HG03175 (cell line): ENCODE data around the gene VKORC1L1.
"Not testable (repeated sequence)": the region's sequence is repeated elsewhere in the genome, so short reads cannot be mapped to it uniquely, and the experiment has no call there.

ENCODE experiments used
- ATAC-seq: cut with Tn5 transposase; IDR thresholded peaks from one replicate; pipeline ENCODE4 v1.9.1; 2021; ENCODE audit warnings: mild to moderate bottlenecking, moderate library complexity; ENCODE audit not compliant: unreplicated experiment

VKORC1L1 gene

DNA sequence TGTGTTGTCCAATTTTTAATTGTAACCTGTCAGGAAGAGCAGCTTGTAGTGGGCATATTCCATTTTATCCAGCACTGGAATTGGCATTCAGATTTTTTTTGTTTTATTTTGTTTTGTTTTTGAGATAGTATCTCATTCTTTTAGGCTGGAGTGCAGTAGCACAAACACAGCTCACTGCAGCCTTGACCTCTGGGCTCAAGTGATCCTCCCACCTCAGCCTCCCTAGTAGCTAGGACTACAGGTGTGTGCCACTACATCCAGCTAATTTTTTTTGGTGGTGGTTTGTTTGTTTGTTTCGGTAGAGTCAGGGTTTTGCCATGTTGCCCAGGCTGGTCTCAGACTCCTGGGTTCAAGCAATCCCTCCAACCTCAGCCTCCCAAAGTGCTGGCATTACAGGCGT is 64.4 kb downstream of the VKORC1L1 start:
- ATAC-seq = no peak

DNA sequence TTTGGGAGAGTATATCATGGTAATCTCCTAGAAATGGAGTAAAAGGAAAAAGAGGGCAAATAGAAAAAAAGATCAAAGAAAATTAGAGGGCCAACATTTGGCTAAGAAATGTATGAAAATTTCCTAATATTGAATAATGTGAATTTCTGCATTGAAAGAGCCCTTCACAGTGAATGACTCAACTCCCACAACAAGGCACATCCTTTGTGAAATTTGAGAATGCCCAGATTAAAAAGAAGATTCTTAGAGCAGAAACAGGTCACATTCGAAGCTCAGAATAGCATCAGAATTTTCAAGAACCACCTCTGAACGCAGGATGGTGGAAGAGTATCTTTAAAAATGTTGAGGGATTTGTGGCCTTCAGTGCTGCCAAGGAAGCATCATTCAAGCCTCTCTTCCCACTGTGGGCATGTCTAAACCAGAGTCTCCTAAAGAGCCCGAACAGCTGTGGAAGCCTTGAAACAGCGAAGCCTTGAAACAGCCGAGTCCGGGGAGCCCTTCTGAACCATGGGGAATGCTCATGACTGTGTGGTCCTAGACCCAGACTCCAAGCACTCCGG is 65.5 kb downstream of the VKORC1L1 start:
- no peak for ATAC-seq

GRCh38 chr7:65945787-65946186 is 72.9 kb downstream of the VKORC1L1 start:
- ATAC-seq = not testable (repeated sequence)

DNA sequence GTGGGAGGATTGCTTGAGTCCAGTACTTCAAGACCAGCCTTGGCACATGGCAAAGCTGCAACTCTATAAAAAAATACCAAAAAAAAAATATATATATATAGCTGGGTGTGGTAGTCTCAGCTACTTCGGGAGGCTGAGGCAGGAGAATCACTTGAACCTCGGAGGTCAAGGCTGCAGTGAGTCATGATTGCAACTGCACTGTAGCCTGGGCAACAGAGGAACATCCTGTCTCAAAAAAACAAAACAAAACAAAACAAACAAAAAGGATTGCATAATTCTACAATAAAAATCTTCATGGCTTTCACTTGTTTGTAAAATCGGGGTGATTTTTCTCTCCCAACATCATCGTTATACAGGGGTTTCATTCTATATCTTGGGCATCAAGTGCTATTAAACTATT is 74.0 kb downstream of the VKORC1L1 start:
- ATAC-seq = no peak

DNA sequence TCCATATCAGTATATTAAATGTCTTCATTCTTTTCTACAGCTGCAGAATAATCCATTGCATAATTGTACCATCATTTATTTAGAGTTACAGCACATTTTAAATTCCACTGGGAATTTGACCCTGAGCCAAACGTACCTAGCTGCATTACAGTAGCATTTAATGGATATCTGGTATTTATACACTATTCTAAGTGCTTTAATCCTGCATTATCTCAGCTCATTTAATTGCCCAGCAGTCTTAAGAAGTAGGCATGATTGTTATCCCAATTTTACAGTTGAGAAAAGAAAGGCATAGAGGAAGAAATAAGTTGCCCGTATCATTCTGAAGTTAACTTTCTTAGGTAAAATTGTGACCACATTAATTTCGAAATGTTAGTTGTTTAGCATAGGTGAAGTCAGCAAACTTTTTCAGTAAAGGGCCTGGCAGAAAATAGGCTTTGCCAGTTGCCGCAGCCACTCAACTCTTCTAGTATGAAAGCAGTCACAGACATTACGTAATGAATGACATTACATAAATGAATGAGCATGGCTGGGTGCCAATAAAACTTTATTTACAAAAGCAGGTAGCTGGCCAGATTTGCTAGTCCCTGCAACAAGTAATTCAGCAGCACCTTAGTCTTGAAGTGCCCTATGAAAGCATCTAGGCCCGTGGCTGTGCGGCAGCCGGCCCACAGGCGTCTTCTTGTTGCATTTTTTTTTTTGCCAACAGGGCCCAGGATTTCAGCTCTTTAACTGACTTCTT is 79.1 kb downstream of the VKORC1L1 start:
- ATAC-seq = no peak

DNA sequence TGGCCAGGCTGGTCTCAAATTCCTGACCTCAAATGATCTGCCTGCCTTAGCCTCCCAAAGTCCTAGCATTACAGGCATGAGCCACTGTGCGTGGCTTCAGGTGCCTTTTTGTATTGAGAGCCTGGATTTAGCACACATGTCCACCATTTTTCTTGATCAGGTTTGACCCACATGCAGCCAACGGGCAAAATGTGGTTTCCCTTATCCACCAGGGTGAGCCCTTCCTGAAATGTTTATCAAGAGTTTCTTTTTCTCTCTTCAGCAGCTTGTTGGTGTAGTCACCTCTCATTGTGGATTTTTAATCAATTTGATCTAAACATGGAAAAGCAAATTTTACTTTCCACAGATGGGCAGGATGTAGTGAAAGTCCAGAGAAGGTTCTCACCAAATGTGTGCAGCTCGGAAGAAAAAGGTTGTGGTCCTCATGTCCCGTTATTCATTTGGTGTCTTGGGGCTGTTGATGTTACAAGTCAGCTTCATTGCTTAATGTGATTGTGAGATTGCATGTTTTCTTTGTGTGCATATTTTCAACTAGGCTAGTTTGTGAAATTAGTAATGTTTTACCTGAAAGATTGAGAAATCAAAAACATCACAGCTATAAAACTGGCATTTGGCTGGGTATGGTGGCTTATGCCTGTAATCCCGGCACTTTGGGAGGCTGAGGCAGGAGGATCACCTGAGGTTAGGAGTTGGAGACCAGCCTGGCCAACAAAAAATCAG is 80.3 kb downstream of the VKORC1L1 start:
- no peak for ATAC-seq

DNA sequence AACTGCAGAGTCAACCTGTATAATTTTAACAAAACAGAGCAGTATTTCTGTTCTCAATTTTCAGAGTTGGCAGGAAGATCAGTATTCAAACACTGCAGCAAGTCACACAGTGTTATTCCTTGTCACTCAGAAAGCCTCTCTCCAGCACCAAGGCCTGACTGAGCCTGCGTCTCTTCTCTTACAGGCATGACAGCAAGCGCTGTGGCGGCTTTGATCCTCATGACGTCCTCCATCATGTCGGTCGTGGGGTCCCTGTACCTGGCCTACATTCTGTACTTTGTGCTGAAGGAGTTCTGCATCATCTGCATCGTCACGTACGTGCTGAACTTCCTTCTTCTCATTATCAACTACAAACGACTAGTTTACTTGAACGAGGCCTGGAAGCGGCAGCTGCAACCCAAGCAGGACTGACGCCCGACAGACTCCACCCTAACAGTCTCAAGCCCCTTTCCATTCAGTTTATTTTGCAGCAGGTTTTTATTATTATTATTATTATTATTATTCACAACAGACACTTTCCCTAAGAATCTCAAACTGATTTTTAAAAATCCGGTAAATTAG is 81.1 kb downstream of the VKORC1L1 start:
- ATAC-seq = no peak

GRCh38 chr7:65955718-65956117 is 82.8 kb downstream of the VKORC1L1 start:
- ATAC-seq = no peak

- no peak for ATAC-seq
Observed at GRCh38 chr7:65960351-65961074, 87.6 kb downstream of the VKORC1L1 start.

GRCh38 chr7:65962033-65962432 is 89.2 kb downstream of the VKORC1L1 start:
- ATAC-seq = no peak

GRCh38 chr7:65964671-65965070 is 91.8 kb downstream of the VKORC1L1 start:
- not testable (repeated sequence) for ATAC-seq

DNA sequence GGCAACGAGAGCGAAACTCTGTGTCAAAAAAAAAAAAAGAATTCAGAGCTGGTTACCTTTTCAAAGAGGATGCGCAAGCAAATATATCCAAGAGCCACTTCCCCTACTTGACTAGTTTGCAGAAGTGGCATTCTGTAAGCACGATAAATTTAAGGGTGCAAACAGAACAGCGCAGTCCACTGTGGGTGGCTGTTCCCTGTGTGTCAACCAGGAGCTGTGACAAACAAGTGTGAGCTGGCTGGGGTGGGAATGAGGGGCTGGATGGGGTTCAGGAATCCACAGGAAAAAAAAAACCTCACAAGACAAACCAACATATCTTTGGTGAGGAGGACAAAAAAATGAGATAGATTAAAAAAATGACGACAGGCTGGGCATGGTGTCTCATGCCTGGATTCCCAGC is 93.3 kb downstream of the VKORC1L1 start:
- no peak for ATAC-seq

- no peak for ATAC-seq
Observed at GRCh38 chr7:65967361-65968155, 94.7 kb downstream of the VKORC1L1 start.

DNA sequence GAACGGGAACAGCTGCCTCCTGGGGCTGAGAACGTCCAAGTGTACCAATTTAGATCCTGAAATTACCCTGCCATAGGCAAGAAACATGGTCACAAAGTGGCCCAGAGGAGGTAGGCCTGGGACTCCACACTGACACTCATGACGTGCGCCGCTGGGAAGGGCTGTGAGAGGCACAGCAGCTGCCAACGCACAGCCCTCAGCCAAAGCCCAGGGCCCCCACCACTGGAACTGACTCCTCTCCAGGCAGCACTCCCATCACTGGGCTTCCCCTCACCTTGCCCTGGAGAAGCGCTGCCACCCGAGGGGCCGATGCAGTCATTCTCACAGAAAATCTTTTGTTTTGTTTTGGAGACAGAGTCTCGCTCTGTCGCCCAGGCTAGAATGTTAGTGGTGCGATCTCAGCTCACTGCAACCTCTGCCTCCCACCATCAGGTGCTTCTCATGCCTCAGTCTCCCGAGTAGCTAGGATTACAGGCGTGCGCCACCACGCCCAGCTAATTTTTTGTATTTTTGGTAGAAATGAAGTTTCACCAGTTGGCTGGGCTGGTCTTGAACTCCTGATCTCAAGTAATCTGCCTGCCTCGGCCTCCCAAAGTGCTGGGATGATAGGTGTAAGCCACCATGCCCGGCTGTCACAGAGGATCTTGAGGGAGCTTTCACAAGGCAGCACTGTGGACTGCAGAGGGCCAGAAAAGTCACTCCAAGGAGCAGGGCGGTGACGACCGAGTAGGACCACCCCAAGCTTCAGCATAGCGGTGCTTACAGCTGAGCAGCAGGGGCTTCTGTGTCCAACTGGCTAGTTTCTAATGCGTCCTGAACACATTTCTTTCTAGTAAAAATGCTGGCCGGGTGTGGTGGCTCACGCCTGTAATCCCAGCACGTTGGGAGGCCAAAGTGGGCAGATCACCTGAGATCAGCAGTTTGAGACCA is 95.6 kb downstream of the VKORC1L1 start:
- ATAC-seq = no peak

- ATAC-seq = no peak
Observed at GRCh38 chr7:65971021-65971420, 98.1 kb downstream of the VKORC1L1 start.

DNA sequence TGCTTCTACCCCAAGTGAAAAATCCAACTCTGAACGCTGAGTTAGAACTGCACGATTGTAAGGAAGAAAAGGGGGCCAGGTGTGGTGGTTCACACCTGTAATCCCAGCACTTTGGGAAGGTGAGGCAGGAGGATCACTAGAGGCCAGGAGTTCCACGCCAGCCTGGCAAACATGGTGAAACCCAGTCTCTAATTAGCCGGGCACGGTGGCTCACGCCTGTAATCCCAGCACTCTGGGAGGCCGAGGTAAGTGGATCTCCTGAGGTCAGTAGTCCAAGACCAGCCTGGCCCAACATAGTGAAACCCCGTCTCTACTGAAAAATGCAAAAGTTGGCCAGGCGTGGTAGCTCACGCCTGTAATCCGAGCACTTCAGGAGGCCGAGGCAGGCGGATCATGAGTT is 100.1 kb downstream of the VKORC1L1 start:
- ATAC-seq = no peak

DNA sequence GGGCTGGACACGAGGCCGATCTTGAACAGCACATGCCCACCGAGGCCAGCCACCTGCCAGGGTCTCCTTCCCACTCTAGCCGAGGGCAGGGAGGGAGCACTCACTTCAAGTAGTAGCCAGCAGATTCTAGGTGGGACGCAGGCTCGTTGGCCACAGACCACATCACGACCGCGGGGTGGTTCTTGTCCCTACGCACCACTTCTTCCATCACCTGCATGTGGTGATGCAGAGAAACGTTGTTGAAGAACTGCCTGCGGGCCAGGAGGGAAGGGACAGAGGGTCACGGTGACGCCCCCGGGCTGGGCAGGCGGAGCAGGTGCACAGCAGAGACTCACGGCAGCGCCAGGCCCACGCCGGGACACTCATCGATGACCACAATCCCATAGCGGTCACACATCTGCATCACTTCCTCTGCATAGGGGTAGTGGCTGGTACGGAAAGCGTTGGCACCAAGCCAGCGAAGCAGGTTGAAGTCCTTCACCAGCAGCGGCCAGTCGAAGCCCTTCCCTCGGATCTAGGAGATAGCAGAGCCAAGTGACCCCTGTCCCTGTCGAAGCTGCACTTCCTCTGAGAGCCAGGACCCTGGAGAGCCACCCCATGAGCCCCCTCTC is 101.4 kb downstream of the VKORC1L1 start:
- no peak for ATAC-seq

DNA sequence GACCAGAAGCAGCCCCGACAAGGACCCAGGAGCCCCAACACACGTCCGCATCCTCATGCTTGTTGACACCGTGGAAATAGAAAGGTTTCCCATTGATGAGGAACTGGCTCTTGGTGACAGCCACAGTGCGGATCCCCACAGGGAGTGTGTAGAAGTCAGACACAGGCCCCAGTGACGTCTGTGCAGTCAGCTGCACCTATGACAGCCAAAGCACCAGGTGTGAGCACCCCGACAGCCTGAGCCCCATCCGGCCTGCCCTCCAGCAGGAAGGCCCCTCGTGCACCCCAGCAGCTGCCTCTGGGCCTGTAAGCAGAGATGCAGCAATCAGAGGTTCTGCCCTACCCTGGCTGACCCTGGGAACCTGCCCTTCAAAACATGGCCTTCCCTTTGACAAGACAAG is 102.0 kb downstream of the VKORC1L1 start:
- ATAC-seq = no peak
